GM12878 (cell line): Measurements from ENCODE around the gene IRF7.

Experiments used
- POLR2AphosphoS5 ChIP-seq: IDR thresholded peaks from 2 replicates; pipeline ENCODE4 v1.6.1; 2011; ENCODE audit warnings: mild to moderate bottlenecking, low read length, inconsistent platforms
- YY1 ChIP-seq: IDR thresholded peaks from 2 replicates; pipeline ENCODE4 v1.6.1; 2011; ENCODE audit warnings: low read depth, mild to moderate bottlenecking, low read length
- ZBED1 ChIP-seq: IDR thresholded peaks from 2 replicates; pipeline ENCODE4 v1.6.1; 2016; ENCODE audit warnings: borderline replicate concordance
- TF ChIP-seq, protein P1 (sequence below): IDR thresholded peaks from 2 replicates; pipeline ENCODE4 v1.6.1; 2012; ENCODE audit warnings: low read depth, low read length, improper control_type of control experiment
- TF ChIP-seq, protein P2 (sequence below): IDR thresholded peaks from 2 replicates; pipeline ENCODE4 v1.6.1; 2012; ENCODE audit warnings: mild to moderate bottlenecking, low read depth, low read length

DNA sequence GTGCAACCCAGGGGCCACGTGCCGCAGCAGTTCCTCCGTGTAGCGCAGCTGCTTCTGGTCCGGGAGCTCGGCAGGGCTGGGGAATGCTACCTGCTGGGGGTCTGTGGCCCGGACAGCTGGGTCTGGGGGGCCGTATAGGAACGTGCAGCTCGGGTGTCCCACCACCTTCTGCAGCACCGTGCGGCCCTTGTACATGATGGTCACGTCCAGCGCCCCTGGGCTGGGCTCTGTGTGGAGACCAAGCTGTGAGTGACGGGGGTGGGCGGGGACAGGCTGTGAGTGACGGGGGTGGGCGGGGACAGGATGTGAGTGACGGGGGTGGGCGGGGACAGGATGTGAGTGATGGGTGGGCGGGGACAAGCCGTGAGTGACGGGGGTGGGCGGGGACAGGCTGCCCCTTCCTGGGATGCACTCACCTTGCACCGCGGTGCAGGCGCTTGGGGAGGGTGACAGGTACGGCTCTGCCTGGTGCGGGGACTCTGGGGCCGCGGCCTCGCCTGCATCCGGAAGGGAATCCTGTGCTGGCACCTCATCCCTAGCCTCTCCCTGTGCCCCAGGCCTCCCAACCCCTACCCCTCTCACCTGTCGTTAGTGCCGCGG lies 2.3 kb downstream of the IRF7 start:
- TF ChIP-seq POLR2AphosphoS5: peak; percentile 66; the same call in 1 of the 2 replicates
- TF ChIP-seq ZBED1: no peak
- no peak for TF ChIP-seq YY1
- TF ChIP-seq, protein P1, sequence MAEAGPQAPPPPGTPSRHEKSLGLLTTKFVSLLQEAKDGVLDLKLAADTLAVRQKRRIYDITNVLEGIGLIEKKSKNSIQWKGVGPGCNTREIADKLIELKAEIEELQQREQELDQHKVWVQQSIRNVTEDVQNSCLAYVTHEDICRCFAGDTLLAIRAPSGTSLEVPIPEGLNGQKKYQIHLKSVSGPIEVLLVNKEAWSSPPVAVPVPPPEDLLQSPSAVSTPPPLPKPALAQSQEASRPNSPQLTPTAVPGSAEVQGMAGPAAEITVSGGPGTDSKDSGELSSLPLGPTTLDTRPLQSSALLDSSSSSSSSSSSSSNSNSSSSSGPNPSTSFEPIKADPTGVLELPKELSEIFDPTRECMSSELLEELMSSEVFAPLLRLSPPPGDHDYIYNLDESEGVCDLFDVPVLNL: no peak
- TF ChIP-seq, protein P2, sequence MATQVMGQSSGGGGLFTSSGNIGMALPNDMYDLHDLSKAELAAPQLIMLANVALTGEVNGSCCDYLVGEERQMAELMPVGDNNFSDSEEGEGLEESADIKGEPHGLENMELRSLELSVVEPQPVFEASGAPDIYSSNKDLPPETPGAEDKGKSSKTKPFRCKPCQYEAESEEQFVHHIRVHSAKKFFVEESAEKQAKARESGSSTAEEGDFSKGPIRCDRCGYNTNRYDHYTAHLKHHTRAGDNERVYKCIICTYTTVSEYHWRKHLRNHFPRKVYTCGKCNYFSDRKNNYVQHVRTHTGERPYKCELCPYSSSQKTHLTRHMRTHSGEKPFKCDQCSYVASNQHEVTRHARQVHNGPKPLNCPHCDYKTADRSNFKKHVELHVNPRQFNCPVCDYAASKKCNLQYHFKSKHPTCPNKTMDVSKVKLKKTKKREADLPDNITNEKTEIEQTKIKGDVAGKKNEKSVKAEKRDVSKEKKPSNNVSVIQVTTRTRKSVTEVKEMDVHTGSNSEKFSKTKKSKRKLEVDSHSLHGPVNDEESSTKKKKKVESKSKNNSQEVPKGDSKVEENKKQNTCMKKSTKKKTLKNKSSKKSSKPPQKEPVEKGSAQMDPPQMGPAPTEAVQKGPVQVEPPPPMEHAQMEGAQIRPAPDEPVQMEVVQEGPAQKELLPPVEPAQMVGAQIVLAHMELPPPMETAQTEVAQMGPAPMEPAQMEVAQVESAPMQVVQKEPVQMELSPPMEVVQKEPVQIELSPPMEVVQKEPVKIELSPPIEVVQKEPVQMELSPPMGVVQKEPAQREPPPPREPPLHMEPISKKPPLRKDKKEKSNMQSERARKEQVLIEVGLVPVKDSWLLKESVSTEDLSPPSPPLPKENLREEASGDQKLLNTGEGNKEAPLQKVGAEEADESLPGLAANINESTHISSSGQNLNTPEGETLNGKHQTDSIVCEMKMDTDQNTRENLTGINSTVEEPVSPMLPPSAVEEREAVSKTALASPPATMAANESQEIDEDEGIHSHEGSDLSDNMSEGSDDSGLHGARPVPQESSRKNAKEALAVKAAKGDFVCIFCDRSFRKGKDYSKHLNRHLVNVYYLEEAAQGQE: no peak
